NCI-H2196 treated with DMSO at 0.1 percent for 48 hours (cell line): Measurements from ENCODE around the gene TSR3.

Source experiments
- DNase-seq: peaks from one replicate; lab custom pipeline; 2025; ENCODE audit not compliant: unreplicated experiment; lab: John Stamatoyannopoulos, UW

Gene TSR3

DNA sequence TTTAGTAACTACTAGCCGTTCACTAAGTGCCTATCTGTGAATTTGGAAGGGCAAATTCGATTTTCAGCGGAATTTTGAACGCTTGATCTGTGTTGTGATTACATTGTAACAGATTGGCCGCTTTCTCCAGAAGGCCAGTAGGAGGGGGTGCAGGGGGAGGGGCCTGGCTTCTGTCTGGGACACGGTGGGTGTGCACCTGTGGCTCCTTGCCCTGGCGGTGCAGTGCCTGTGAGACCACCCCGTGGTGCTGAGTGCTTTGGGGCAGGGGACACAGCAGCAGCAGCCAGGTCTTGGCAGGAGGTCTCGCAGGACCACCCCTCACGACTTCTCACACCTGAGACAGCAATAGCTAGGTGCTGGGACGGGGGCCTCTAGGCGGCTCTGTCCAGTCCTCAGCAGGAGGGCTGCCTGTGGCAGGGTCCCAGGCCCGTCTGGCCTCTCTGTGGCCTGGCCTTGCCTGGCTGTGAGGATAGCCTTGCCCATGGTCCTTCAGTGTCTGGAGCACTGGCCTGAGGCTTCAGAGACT lies 40.4 kb downstream of the TSR3 start:
- DNase-seq = no peak

- no peak for DNase-seq
These were observed 40.9 kb downstream of the TSR3 start for GRCh38 chr16:1310832-1311200.

- no peak for DNase-seq
These were observed 41.5 kb downstream of the TSR3 start for GRCh38 chr16:1309888-1310831.

GRCh38 chr16:1308977-1309885 lies 42.4 kb downstream of the TSR3 start, which contains the start of gene UBE2I:
Gene UBE2I (plus strand): TSS chr16:1309636. CDS start chr16:1314031, 4,395 bp downstream.
- DNase-seq = peak; percentile 92

DNA sequence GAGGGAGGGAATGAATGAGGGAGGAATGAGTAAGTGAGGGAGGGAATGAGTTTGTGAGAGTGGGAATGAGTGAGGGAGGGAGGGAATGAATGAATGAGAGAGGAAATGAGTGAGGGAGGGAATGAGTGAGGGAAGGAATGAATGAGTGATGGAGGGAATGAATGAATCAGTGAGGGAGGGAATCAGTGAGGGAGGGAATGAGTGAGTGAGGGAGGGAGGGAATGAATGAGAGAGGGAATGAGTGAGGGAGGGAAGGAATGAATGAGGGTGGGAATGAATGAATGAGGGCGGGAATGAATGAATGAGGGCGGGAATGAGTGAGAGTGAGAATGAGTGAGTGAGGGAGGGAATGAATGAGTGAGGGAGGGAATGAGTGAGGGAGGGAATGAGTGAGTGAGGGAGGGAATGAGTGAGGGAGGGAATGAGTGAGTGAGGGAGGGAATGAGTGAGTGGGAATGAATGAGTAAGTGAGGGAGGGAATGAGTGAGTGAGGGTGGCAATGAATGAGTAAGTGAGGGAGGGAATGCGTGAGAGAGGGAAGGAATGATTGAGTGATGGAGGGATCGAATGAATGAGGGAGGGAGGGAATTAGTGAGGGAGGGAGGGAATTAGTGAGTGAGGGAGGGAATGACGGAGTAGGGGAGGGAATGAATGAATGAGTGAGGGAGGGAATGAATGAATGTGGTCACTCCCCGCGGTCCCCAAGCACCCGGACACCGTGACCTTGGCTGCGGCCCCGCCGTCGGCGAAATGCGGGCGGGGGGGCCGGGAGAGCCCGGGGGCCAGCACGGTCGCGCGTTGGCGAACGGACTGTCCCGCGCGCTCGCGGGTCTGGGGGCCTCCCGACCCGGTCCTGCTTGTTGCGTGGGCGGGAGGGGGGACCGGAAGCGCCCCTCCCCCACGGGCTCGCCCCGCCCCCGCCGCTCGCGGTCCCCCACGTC lies 43.4 kb downstream of the TSR3 start:
- peak; percentile 71 for DNase-seq

- DNase-seq = no peak
These were observed 45.3 kb downstream of the TSR3 start for GRCh38 chr16:1306334-1306733.

DNA sequence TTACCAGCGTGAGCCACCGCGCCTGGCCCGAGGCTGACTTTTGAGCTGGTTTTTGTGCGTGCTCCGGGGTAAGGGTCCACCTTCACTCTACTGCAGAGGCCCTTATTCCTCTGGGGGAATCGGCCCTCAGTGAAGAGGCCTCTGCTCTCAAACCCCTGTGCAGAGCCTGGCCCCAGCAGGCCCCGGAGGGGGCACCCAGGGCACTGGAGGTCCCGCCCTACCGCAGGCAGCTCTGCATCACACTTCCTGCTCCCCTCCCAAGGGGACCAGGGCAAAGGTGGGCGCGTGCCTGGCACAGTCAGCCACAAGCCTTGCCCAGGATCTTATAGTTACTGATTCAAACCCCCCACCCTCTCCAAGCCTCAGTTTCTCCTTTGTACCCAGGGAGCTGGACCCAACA lies 45.9 kb downstream of the TSR3 start:
- no peak for DNase-seq

- no peak for DNase-seq
These were observed 50.1 kb downstream of the TSR3 start for GRCh38 chr16:1301562-1301961.

DNA sequence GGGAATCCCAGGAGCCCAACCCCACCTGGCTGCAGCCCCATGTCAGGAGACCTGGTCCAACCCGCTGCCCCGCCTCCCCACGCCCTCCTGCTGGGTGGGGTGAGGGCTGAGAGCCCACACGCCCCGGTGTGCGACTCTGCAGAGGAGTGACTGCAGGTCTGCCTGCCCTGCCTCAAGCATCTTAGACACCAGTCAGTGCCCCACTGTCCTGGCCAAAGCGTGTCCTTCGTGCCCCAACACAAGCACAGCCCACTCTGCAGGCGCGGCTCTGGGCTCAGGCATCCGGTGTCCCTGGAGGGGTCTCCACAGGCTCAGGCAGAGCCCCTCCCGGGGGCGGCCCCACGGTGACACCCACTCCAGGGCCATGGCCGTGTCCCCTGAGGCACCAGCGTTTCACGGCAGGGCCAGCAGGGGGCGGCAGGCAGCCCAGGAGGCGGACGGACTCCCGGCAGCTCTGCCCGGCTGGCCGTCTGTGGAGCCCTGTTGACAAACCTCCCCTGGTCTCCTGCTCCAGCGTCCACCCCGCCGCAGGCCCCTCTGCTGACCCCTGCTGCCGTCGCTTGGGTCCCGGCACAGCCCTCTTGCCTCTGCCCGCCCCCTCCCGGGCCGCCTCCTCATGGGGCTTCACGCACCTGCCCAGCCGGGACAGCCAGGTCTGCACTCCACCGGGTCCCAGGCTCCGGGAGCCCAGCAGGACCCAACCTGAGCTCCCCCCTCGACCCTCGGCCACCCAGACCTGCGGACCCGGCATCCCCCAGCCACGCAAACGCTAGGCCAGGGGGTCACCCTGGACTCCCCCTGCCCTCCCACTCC lies 50.8 kb downstream of the TSR3 start:
- DNase-seq = no peak

- DNase-seq = no peak
These were observed 51.8 kb downstream of the TSR3 start for GRCh38 chr16:1299868-1300203.
